Measurements from ENCODE around the gene THAP8.
A peak's percentile ranks its signal among the peaks of the same experiment; 100 is the strongest.

- no peak for TF ChIP-seq FOS (IDR thresholded peaks at IDR 0.05; ENCODE audit: low read depth, low read length)
- no peak for TF ChIP-seq POLR2A (IDR thresholded peaks at IDR 0.05; ENCODE audit: low read depth, low read length)
- peak; percentile 34; the same call in 1 of the 2 replicates for TF ChIP-seq MAZ (IDR thresholded peaks at IDR 0.05; ENCODE audit: borderline replicate concordance, low read depth, low read length)
- peak; percentile 83 for TF ChIP-seq RAD21 (IDR thresholded peaks at IDR 0.05; ENCODE audit: low read length)
- TF ChIP-seq CTCF (conservative IDR thresholded peaks at IDR 0.05; ENCODE audit: low read depth, low read length), result peak; percentile 78
- no peak for TF ChIP-seq MXI1 (IDR thresholded peaks at IDR 0.05; ENCODE audit: borderline replicate concordance, low read depth, low read length)
- no peak for TF ChIP-seq CHD1 (IDR thresholded peaks at IDR 0.05; ENCODE audit: low read depth, low read length)
- no peak for TF ChIP-seq ELK1 (IDR thresholded peaks at IDR 0.05; ENCODE audit: borderline replicate concordance, low read depth, low read length)
- TF ChIP-seq USF2 (IDR thresholded peaks at IDR 0.05; ENCODE audit: low read depth, low read length), result no peak
- no peak for TF ChIP-seq RCOR1 (IDR thresholded peaks at IDR 0.05; ENCODE audit: insufficient replicate concordance, low read length)
- TF ChIP-seq RFX5 (IDR thresholded peaks at IDR 0.05; ENCODE audit: low read depth, low read length), result no peak
- no peak for TF ChIP-seq CEBPB (IDR thresholded peaks at IDR 0.05; ENCODE audit: low read depth, low read length)
- peak; percentile 69 for TF ChIP-seq SMC3 (IDR thresholded peaks at IDR 0.05; ENCODE audit: low read depth, low read length)
These were observed 6.3 kb upstream of the THAP8 start for GRCh38 chr19:36060430-36060829.
